HG03457 (cell line): ENCODE data around the gene YY1.

Experiments used
- ATAC-seq: cut with Tn5 transposase; IDR thresholded peaks from one replicate; pipeline ENCODE4 v1.9.1; 2021; ENCODE audit warnings: moderate number of reproducible peaks; ENCODE audit not compliant: unreplicated experiment

The YY1 gene

GRCh38 chr14:100332071-100332639 is 93.2 kb downstream of the YY1 start:
- ATAC-seq: no peak
